Femur (tissue), 1 donor: ENCODE data around the gene SH3RF3.

Experiments used
- DNase-seq: peaks from one replicate; pipeline ENCODE4 v3.0.0-alpha.2; 2017

SH3RF3 gene

DNA sequence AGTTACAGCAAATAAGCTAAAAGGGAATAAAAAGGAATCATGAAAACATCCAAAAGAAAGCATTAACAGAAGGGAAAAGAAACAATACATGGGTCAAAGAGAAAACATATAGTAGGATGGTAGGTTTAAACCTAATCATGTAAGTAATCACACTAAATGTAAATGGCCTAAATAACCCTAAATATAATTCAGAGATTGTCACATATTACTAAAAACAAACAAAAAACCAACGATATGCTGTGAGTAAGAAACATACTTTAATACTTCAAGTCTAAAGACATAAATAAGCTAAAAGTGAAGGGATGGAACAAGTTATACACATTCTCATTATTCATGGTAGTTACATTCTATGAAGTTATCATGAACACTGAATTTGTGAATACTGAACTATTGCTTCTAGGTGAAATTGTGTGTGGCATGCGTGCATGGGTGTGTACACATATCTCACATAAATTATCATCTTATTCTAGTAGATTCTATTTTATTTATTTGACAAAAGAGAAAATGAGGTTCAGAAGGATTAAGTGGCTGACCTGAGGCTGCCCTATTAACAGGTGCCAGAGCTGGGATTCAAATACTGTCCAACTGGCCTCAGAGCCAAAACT lies 313.8 kb downstream of the SH3RF3 start:
- DNase-seq = no peak

DNA sequence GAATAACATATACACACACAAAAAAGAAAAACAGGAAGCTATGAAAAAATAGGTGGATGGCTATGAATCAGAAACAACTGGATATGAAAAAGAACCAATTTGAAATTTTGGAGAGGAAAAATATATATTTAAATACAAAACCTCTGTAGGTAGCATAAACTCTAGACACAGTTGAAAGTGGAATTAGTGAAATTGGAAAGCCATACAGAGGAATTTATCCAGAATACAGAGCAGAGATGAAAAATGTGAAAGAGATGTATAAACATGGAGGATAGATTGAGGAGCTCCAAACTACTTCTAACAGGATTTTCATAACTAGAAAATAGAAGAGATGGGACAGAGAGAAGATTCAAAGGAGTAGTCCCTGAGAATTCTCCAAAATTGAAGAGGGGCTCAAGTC lies 315.9 kb downstream of the SH3RF3 start:
- no peak for DNase-seq

DNA sequence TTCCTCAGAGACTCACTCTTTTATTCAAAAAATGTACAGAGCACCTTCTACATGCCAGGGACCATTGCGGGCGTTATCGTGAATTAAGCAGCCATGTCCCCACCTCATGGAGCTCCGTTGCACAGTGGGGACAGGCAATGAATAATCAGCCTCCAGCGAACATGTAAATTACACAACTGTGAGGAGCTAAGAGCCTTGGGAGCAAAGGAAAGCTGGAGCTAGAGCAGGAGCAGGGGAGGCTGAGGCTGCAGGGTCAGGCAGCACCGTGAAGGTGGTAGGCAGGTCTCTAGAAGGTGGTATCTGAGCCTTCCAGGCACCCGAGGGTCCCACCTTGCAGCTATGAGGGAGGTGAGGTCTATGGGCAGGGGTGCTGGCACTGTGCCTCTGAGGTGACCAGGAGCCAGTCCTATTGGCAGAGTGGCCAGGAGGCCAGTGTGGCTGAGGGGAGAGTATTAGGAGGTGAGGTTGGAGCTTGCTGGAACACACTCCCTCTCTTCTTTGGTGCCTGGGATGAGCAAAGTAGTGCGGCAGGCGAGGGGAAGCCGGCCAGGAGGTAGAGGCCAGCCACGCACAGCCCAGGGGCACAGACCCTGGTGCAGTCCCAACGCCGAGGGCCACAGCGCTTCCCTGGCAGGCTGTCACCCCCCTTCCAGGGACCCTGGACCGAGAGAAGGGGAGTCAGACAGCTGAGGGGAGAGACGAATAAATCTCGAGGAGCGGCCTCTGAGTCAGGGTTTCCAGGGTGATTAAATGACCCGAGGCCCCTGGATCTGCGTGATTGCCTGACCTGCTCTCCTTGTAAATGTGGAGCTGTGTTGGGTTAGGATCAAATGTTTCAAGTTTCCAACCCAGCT lies 317.5 kb downstream of the SH3RF3 start:
- peak; percentile 24 for DNase-seq

DNA sequence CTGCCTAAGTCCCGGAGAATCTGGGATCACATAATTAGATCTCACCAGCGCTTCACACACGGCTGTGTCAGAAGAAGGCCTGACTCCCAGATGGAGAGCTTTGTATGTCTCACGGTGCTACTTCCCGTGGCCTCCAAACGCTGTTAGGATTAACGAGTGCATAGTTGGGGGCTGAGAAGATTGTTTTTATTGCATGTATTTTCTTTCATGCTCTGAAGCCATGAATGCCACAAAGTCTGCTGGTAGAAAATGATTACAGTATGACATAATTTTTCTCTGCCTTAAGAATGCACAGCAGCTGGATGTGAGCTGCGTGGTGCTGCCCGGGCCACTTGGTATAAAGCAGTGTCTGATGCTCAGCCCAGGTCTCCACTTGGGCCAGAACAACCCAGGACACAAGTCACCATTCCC lies 318.3 kb downstream of the SH3RF3 start:
- peak; percentile 42 for DNase-seq

DNA sequence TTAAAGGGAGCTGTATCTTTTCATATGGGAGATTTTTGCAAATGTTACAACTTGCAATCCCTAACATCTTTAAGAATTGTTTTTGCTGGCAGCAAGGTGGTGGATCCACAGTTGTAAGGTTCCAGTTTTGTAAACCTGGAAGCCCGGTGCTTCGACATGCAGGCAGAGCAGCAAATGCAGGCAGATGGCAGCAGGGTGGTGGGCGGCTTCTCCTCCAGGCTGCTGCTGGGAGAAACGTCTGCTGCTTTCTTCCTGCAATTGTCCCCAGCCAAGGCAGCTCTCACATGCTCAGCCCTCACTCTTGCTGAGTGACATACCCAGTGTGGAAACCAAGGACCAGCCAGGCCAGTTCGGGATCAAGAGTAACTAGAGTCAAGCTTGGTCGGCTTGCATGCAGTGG lies 318.8 kb downstream of the SH3RF3 start:
- peak; percentile 17 for DNase-seq

DNA sequence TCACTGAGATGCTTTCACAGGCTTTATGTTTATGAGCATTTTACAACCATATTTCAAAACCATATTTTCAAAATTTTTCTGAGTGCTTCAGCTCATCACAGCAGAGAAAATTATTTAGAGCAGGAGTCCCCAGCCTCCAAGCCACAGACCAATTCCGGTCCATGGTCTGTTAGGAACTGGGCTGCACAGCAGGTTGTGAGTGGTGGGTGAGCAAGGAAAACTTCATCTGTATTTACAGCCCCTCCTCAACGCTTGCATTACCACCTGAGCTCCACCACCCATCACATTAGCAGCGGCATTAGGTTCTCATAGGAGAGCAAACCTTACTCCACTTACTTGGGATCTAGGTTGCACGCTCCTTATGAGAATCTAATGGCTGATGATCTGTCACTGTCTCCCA lies 319.2 kb downstream of the SH3RF3 start:
- DNase-seq = peak; percentile 5

DNA sequence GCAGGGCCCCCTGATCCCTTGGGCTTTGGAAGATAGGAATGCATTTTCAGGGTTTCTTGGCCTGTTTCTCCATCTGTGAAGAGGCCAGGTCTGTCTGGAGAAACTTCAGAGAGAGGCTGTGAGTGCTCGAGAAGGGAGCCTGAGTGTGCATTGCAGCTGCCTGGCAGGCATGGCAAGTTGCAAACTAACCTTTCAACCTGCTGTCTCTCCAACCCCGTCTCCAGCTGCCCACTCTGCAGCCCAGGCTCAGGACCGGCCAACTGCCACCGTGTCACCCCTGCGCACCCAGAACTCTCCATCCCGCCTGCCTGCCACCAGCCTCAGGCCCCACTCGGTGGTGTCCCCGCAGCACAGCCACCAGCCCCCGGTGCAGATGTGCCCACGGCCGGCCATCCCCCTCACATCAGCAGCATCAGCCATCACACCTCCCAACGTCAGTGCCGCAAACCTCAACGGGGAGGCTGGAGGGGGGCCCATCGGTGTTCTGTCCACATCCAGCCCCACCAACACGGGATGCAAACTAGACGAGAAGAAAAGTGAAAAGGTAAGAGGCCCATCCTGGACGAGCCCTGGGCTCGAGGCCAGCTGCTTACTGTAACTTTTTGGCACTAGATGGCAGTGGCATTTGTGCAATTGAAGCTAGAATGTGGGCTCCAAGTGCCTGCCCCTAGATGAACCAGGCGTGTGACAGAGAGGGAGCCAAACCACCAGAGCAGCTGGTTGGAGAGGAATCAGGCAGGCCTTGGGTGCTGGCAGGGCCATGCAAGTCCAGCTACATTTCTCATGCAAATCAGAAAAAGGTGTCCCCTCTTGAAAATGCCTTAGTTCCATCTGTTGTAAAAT lies 320.2 kb downstream of the SH3RF3 start:
- peak; percentile 68 for DNase-seq

DNA sequence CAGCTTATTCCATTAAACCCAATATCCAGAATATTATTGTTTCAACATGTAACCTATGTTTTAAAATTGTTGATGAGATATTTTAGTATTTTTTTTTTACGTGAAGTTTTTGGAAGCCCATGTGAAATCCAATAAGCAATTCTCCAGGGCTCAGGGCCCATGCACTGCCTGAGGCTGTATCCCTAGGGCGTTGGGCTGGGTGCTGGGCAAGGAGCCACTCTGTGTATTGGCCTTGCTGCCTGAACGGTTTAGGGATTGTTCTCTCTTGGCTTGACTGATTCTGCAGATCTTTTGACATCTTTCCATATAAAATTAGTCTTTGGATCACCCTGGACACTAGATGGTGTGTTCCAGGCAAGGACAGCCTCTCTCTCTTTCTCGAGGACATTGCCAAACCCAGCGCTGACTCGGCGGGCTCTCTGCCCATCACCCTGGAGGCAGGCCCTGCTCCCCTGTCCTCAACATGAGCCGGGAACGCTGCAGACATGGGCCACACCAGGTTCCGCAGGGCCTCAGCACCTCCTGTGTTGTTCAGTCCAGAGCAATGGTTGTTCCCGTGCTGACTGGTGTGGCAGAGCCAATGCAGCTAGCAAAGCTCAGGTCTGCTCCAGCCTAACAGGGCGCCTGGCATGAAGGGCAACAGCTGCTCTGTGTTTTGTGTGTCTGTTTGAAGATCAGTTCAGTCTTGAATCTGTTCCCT lies 321.7 kb downstream of the SH3RF3 start:
- peak; percentile 25 for DNase-seq

DNA sequence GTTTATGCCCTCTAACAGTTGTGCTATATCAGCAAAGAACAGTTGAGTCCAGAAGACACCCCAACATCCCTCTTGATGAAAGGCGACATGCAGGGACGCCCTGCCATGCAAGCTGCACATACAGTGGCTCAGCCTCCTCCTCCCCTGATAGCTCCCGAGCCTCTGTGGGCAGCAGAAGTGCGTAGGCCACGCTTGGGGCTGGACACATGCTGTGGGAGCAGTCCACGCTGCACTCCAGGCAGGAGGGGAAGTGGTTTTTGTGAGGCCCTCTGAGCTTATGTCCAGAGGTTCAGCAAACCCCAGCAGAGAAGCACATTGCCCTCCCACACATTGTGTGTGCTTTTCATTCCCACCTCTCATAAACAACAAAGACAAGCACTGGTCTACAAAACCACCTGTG lies 322.7 kb downstream of the SH3RF3 start:
- peak; percentile 11 for DNase-seq

DNA sequence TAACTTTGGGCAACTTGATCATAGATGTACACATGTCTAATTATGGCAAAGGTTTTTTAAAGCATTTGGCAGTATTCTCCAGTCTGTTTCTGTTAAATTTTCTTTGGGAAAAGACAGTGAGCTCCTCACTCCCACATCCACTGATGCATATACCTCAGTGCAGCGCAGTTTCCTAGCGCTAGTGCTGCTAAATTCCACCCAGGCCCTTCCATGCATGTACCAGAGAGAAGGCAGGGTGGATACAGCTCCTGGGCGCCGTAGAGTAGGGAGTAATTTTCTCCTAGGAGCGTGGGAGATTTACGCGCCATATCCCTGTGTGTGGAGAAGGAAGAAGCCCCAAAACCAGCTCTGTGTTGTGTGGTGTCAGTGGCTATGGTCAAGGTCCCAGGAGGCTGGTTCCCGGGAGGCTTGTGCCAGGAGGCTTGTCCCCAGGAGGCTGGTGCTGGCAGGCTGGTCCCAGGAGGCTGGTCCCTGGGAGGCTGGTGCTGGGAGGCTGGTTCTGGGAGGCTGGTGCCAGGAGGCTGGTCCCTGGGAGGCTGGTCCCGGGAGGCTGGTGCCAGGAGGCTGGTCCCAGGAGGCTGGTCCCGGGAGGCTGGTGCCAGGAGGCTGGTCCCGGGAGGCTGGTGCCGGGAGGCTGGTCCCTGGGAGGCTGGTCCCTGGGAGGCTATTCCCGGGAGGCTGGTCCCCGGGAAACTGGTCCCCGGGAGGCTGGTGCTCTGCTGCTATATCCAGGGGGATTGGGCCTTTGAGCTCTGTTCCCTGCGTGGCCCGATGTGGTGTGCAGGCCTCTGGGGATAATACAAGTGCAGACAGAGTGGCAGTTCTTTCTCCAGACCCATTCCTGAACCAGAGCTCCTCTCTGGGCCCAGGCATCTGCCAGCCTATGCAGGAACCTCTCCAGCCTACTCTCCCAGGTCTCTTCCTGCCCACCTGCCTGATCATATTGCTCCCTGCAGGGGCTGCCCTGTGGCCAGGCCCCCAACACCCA lies 323.6 kb downstream of the SH3RF3 start:
- DNase-seq = peak; percentile 17

DNA sequence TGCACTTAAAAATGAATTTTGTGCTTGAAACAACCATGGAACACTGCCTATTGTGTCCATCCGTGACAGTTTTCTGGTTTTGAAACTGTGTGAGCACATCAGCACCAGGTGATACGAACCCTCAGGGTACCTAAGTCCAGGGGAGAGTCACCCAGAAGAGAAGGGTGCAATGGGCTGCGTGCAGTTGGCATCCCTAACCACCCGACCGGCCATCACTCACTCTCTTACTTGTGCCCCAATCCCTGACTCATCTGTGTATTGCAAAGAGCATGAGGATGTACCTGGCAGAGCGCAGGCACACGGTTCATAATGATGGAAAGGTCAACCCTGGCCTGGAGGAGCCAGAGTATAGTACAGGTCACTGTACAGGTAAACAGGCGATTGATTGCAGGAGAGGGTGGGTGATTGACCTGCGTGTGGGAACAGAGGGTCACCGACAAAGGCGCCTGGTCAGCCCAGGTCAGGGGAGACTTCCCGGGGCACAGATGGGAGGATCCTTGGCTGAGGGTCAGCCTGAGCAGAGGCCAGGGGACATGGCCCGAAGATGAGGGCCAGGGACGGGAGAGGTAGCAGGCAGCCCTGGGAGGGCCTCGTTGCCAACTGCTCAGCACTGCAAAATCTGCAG lies 324.5 kb downstream of the SH3RF3 start:
- DNase-seq = peak; percentile 13

DNA sequence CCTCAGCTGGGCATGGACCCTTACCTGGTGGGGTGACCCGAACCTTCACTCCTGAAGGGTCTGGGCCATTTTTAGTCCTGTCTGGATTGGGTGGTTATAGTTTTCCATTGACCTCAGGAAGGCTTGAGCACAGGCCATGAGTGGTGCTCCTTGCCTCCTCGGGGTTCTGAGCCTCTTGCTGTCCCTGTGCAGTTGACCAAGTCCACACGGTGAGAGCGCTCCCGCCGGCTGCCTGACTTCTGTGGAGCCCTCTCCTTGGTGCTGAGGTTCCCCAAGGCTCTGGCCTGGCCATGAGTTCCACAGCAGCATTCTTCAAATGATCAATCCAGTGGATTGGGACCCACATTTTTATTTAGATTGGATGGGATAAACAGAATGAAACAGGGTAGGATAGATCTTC lies 325.3 kb downstream of the SH3RF3 start:
- DNase-seq = peak; percentile 12

DNA sequence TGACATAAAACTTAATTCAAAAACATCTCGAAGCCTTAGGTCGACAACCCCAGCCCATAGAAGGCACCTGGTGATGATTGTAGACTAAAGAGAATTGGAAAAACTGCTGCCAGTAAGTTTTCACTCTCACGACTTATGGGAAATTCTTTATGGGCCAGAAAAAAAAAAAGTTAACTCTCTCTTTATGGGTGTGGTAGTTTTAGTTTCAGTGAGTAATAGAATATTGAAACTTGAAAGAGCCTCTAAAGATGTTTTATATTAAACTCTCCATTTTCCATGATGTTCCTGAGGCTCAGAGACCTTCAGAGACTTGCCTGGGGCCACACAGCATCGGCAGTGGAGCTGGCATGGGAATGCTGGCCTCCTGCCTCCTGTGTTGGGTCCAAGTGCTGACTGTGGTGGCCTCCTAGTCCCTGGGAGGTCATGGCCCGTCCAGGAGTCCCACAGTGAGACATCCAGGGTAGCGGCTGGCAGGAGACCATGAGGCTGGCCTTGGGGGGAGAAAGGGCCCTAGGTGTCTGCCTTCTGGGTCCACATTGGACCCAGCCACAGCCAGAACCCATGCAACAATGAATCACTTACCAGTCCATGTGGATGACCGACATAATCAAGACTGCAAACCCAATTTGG lies 325.9 kb downstream of the SH3RF3 start:
- peak; percentile 10 for DNase-seq

DNA sequence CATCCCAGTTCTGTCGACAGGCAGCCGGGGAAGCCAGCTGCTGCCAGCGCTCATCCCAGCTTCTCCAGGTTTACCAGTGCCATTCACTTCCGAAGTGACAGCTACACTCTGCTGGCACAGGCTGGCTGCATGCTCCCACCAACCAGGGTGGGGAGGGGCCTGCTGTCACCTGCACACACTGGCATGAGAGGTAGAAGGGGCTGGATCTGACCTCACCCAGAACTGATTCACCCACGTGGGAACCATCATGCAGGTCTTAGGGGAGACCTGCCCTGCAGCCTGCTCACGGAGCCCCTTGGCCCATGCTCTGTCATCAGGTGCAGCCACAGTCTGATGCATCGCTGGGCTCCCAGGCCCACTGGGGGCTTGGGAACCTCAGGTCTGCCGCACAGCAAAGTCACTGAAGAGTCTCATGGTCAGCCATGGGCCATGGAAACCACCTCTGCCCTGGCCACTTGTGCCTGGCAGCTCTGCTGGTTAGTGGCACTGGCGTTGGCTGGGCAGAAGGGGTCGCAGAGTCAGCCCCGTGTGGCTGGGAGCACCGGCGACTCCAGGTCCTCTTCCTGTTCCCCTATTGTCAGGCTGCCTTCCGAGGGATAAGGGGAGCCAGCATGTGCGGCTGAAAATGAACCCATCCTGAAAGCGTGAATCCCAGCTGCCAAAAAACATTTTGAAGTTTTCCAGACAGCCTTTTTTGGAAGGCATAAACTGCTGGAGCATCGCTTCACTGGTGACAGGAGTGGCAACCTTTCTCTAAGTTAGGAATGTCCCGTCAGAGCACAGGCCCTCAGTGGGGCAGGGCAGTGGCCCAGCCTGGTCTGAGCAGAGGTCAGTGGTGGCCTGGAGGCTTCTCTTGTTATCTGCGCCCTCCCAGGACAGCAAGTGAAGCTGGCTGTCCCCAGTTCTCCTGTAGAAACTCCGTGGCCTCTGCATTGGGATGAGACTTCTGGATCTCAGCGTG lies 327.0 kb downstream of the SH3RF3 start:
- DNase-seq = peak; percentile 18

DNA sequence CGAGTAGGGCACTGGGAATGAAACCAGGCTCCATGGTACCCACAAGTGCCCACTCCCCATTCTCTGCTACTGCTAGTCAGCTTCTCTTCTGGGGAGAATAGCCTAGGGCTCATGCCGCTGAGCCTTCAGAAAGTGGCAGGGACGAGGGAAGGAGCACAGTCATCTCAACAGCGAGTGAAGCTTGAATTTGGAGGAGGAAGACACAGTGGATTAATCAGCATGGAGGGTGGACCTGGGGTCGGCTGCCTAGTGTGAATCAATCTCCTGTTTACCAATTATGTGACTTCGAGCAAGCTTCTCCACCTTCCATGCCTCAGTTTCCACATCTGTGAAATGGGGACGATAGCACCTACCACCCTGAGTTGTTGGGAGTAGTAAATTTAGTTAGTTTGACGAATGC lies 327.8 kb downstream of the SH3RF3 start:
- DNase-seq = peak; percentile 3

DNA sequence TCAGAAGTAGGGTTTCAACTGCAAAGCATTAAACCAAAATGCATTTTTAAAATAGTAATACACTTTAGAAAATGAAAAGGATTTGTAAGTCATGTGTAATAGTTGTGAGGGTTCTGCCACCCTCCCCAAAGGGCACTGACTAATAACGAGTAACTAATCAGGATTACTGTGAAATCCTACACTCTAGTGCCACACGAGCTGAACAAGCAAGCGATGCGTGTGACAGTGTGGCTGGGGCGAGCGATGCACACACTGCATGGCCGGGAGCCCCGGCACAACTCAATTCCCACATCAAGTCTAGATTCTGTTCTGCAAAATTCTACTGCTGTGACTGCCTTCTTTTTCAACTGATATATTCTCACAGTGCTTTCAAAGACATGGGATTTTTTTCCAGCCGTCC lies 328.4 kb downstream of the SH3RF3 start:
- no peak for DNase-seq

DNA sequence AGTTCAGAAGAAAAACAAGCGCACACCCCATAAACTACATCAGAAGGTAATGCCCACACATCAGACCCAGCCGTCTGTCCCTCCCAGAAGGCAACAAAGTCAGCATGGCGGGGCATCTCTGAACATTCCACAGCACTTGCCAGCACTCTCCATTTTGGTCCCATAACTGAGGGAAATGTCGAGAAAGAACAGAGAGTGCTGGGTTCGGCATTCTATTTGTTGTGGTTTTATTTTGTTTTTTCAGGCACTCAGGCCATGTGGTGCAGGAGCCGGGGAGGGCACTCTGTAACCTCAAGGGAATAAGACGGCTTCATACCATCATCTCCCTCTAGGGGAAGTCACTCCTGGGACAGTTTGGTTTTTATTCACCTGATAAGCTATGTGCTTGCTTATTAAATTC lies 328.8 kb downstream of the SH3RF3 start:
- peak; percentile 30 for DNase-seq

DNA sequence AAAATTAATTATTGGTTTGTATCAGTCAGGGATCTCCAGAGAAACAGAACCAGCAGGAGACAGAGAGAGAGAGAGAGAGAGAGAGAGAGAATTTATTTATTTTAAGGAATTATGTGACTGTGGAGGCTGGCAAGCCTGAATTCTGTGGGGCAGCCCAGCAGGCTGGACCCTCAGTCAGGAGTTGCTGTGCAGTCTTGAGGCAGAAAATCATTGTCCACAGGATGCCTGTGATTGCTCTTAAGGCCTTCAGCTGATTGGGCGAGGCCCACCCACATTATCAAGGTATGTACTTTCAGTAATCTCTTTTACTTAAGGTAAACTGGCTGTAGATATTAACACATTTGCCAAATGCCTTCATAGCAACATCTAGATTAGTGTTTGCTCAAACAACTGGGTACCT lies 329.5 kb downstream of the SH3RF3 start:
- DNase-seq = peak; percentile 1

DNA sequence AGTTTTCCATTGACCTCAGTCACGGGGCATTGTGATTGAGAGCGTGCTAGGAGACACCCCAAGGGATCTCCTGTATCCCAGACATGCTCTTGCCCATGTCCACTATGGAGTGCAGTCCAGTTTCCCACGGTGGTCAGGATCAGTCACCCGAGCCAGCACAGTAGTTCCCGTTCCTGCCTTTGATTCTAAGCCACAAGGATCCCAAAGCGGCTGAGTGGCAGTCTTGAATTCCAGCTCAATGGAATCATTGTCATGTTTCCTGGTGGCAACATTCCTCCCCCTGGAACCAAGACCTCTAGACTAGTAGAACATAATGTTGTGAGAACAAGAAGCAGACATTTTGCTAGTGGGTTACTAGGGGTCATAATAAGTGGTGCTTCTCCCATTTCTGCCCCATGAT lies 330.5 kb downstream of the SH3RF3 start:
- DNase-seq = peak; percentile 25
